HG03159 (cell line): ENCODE data around the gene NOXO1.
"Not testable (repeated sequence)": the region's sequence is repeated elsewhere in the genome, so short reads cannot be mapped to it uniquely, and the experiment has no call there.

Experiments
- ATAC-seq: cut with Tn5 transposase; IDR thresholded peaks from one replicate; pipeline ENCODE4 v1.9.1; 2021; ENCODE audit warnings: mild to moderate bottlenecking, moderate library complexity; ENCODE audit not compliant: unreplicated experiment

NOXO1 gene

DNA sequence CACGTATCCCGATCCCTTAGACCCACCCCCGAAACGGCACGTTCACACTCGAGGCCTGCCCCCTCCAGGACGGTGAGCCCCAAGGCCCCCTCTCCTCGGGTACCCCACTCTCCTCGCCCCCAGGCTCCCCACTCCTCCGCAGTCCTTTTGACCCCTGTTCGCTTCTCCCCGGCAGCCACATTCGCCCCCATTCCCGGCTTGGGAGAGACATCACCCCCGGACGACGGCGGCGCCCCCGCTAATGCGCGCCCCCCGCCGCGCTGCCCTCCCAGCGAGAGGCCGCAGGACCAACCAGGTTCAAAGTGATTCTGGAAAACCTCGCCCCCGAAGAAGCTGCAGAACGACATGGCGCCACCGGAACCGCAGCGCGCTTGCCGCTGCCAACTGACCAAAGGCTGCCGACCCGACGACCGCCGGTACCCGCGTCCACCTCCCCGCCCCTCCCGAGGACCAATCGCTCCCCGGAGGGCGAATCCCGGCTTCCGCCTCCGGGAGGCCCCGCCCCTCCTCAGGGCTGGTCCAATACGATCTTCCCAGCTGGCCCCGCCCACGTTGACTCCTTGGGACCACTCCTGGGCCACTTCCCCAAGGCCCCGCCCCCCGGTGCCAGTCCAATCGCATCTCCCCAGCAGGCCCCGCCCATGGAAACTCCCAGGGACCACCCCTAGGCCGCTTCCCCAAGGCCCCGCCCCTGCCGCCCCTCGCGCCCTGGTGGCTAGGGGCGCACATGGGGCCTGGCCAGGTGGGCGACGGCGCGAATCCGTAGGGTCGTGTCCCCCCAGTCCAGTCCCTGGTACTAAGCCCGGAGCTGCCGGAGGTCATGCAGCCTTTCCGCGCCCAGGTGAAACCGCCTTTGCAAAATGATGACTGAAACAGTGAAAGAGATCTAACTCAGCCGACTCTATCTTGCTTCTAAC lies 38.2 kb downstream of the NOXO1 start, which contains the start of gene MSRB1:
TSS of gene MSRB1 (minus strand) at position 390 of the 917 bp plus-strand sequence. CDS start at position 347, 43 bp downstream.
- peak; percentile 88 for ATAC-seq

- no peak for ATAC-seq
These were observed 39.0 kb downstream of the NOXO1 start for GRCh38 chr16:1942047-1942809.

DNA sequence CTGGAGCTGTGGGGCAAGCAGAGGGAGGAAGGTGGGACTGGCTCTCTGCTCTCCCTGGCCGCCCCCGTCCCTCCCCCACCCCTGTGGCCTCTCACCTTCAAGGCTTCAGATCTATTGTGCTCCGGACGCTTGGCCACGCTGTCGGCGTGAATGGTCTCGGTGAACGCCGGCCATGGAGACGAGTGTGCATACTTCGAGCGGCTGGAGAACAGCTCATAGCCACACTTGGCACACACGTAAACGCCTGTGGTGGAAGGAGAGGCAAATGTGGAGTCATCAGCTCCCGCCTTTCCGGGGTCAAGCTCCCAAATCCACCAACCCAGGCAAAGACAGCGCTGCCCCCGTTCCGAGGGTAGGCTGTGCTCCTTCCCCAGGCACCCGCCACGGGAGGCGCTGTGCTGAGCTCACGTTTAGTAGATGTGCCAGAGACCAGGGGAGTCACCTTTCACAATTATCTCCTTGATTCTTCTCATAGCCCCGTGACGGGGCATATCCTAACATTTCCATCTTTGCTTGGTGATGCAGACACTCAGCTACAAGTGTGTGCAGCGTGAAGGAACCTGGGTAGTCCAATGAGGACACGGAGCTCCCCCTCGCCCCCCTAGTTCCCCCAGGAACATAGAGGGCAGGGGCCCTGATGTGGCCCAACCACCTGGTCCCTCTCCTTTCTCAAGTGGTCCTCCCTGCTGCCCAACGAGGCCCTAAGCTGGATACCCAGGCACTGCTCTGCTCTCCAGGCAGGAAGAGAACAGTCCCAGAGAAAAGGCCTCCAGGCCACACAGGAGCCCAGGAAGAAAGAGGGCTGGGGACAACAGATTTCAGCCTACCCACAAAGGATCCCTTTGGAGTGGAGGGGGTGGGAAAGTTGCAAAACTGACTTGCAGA lies 39.9 kb downstream of the NOXO1 start:
- no peak for ATAC-seq

GRCh38 chr16:1940273-1941161 lies 40.8 kb downstream of the NOXO1 start:
- ATAC-seq, result no peak

DNA sequence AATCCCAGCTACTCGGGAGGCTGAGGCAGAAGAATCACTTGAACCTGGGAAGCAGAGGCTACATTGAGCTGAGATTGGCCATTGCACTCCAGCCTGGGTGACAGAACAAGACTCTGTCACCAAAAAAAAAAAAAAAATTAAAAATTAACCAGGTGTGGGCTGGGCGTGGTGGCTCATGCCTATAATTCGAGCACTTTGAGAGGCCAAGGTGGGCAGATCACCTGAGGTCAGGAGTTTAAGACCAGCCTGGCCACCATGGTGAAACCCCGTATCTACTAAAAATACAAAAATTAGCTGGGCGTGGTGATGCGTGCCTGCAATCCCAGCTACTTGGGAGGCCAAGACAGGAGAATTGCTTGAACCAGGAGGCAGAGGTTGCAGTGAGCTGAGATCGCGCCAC lies 41.4 kb downstream of the NOXO1 start:
- ATAC-seq, result not testable (repeated sequence)

DNA sequence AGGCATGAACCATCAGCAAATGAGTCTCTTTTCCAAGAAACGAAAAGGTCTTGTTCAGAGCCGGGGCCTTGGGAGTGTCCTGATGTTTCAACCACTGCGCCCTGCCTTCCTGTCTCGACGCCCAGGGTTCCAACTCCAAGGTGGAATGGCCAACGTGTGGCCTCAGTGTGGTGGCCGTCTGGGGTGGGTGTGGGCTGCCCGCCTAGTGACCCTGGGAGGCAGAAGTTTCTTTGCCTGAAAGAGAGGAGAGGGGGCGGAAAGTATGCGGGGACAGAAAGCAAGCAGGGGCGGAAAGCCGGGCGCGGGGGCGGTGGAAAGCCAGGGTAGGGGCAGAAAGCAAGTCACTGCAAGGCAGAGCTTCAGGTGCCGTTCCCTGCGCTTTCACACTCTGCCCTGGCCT lies 42.4 kb downstream of the NOXO1 start:
- no peak for ATAC-seq

GRCh38 chr16:1938316-1938715 lies 43.0 kb downstream of the NOXO1 start:
- no peak for ATAC-seq

DNA sequence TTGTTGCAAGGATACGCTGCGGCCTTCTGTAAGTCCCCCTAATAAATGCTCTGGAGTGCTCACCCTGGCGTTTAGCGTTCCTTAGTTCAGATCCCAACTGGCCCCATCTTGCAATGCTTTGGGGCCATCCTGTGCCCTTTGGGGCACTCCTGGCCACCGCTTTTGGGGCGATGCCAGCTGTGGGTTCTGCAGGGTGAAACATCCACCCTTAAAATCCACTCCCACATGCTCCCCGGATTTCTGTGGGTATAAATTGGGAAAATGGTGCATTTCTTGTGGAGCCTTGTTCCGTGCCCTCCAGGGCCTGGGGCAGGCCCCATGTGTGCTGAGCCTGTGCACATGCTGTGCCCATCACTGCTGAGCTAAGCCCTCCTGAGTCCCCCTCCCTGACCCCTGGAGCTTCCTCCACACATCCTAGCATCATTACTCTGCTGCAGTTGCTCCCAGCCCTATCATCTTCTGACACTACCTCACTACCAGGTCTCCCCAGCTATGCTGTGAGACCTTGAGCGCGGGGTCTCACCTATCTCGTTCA lies 44.3 kb downstream of the NOXO1 start:
- no peak for ATAC-seq

DNA sequence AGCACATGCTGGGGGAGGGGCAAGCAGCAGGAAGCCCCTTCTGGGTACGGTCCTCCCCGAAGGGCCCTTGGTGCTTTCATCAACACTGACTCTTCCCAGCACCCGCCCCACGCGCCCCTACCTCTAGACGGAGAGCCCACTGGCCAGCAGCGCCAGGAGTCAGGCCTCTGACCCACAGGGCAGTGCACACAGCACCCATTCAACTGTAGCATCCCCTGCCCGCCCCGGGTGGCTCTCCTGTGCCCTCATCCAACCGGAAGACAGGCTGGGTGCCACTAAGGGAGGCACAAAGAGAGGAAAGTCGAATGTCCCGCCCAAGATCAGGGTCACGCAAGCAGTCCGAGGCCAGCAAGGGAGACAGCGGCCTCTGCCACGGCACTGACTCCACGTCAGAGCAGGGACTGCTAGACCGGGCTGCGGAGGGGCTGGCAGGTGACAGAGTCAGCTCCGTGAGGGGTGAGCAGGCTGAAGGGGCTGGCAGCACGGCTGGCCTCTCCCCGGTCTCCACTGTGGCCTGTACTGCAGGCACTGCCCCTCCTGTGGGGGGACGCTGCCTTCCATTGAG lies 48.1 kb downstream of the NOXO1 start:
- no peak for ATAC-seq

DNA sequence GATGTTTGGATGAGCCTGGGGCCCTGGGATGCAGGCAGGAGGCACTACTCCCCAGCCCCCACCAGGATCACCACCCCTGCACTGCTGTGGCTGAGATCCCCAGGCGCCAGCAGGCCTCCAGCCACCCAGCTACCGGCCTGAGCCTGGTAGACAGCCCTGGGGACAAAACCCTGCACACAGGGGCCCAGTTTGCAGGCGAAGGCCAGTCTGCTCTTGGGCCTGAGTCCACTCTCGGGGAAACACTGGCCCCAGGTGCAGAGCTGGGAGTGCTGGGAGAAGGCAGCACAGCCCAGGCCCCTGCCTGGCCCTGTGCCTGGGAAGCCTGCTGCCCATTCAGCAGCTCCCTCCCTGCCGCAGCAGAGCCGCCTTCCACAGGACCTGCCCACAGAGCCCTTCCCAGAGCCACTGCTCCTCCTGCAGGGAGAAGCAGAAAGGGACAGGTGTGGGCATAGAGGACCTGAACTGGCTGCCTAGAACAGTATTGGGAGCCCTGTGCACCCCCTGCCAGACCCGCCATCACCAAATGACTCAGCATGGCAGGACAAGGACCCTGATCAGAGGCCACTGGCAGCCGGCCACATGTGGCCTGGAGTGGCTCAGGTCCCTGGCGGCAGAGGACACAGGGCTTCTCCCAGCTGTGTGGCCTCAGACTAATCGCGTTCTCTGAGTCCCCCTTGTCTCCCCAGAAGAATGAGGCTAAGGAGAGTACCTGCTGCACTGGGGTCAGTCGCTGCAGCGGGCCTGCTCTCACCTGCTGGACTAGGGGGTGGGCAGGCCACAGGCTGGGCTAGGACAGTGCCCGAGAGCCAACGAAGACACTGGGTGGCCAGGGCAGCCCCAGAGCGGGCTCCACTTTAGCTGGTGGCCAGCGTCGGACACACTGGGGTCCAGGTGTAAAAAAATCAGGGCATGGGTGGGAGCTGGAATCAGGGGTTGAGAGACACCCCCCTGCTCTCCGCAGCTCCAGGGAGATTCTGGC lies 48.9 kb downstream of the NOXO1 start:
- ATAC-seq, result no peak

DNA sequence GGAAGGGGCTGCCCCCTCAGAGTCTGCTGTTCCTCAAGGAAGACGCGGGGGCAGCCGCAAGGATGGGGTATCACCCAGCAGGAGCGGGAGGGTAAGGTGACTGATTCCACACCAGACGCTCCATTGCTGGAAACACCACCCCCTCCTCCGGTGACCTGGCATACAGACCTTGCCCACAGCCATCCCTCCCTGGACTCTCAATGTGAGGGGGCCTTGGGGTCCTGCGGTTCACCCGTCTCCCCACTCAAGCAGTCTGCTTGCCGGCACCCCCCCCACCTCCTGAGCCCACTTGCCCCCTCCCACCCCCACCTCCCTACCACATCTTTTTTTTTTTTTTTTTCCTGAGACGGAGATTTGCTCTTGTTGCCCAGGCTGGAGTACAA lies 50.9 kb downstream of the NOXO1 start:
- ATAC-seq, result no peak

DNA sequence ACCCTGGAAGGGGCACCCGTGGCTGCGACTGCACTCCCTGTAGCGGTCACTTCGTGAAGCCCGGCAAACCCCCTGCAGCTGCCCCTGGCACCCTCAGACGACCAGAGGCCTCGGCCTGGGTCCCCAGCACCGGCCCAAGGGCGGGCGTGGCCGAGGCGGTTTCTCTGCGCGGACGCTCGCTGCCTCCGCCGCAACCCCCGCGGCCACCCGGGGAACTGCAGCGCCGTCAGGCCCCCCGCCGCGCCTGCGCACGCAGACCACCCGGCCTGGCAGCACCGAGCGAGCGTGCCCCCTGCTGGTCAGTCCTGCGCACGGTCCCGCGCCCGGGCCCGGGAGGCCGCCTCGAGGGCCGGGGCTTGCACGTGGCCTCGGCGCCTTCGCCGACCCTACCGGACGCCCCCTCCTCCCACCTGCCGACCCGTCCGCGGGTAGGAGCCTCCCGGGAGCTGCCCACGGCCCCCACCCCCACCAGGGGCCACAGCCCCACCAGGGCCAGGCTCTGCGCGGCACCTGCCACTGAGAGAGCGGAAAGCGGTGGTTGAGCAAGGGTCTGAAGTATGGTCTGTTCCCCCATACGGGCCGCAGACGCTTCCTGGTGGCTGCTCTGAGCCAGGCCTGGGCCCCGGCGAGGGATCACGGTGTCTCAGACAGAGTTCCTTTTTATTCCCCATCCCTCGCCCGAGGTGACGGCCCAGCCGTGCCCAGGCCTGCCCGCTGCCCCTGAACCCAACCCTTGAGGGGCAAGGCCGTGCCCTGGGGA lies 51.5 kb downstream of the NOXO1 start:
- peak; percentile 79 for ATAC-seq

- ATAC-seq, result peak; percentile 17
These were observed 52.2 kb downstream of the NOXO1 start for GRCh38 chr16:1929105-1929504.
